ENCODE measurements around the gene SULT1C4.

DNA sequence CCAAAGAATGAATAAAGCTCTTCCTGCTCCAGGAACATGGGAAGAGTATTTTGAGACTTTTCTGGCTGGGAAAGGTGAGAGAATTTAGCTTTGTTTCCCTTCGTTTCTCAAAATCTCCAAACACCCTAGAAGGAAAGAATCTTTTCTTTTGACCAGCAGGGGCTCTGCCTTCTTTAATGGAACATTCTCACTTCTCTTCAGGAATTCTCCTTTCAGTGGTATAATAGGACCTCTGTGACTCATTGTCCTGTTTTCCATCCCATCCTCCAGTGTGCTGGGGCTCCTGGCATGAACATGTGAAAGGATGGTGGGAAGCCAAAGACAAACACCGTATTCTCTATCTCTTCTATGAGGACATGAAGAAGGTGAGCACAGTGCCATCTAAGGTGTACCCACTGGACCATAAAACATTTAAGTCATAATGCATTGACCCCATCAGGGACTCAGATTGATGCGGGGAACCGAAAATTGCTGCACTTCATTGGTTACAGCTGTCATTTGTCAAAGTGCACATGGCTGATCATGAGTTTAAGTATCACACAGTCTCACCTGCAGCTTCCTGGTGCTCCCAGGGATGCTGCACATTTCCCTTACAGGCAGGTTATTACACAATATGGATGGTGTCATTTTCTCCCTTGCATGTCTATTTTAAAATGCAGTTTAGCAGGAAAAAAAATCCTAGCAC is 5.5 kb downstream of the SULT1C4 start:
- TF ChIP-seq, protein P1, sequence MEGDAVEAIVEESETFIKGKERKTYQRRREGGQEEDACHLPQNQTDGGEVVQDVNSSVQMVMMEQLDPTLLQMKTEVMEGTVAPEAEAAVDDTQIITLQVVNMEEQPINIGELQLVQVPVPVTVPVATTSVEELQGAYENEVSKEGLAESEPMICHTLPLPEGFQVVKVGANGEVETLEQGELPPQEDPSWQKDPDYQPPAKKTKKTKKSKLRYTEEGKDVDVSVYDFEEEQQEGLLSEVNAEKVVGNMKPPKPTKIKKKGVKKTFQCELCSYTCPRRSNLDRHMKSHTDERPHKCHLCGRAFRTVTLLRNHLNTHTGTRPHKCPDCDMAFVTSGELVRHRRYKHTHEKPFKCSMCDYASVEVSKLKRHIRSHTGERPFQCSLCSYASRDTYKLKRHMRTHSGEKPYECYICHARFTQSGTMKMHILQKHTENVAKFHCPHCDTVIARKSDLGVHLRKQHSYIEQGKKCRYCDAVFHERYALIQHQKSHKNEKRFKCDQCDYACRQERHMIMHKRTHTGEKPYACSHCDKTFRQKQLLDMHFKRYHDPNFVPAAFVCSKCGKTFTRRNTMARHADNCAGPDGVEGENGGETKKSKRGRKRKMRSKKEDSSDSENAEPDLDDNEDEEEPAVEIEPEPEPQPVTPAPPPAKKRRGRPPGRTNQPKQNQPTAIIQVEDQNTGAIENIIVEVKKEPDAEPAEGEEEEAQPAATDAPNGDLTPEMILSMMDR (IDR thresholded peaks at IDR 0.05) = no peak
- TF ChIP-seq EP300 (IDR thresholded peaks at IDR 0.05) (no peak), POLR2A (IDR thresholded peaks at IDR 0.05; ENCODE audit: low read depth) (no peak), POLR2AphosphoS5 (IDR thresholded peaks at IDR 0.05) (no peak)

Data from esophagus muscularis mucosa (tissue), 4 donors.